GM18951 (cell line): ENCODE measurements around the gene MAP2K6.

Experiments used
- POLR2A ChIP-seq: IDR thresholded peaks from 4 replicates; pipeline ENCODE4 v1.6.1; 2011; ENCODE audit warnings: mild to moderate bottlenecking; ENCODE audit not compliant: insufficient read length, insufficient read depth; ENCODE audit errors: extremely low read depth
- in situ Hi-C: fragments of 300-500 bp; cut with MboI; formaldehyde crosslinking; loops from one replicate; pipeline ENCODE4 v1.12.0; 2022; ENCODE audit warnings: low sequenced_read_pairs, mixed read lengths, inconsistent platforms; ENCODE audit not compliant: unreplicated experiment

Gene MAP2K6

GRCh38 chr17:69414408-69415274 is at the start of gene MAP2K6:
TSS of gene MAP2K6 (plus strand) at chr17:69414697. CDS start at chr17:69414985, 288 bp downstream.
- in situ Hi-C loops = no loop called here
- TF ChIP-seq POLR2A = peak; percentile 40

GRCh38 chr17:69367298-69367697 is 47.2 kb upstream of the MAP2K6 start:
- no peak for TF ChIP-seq POLR2A
- in situ Hi-C loops = no loop called here

- in situ Hi-C loops = no loop called here
- TF ChIP-seq POLR2A = no peak
Observed at GRCh38 chr17:69373069-69373468, 41.4 kb upstream of the MAP2K6 start.

- in situ Hi-C loops = no loop called here
- TF ChIP-seq POLR2A = no peak
Observed at GRCh38 chr17:69375229-69375628, 39.3 kb upstream of the MAP2K6 start.

- in situ Hi-C loops = no loop called here
- no peak for TF ChIP-seq POLR2A
Observed at GRCh38 chr17:69388822-69389442, 25.6 kb upstream of the MAP2K6 start.

- in situ Hi-C loops = no loop called here
- TF ChIP-seq POLR2A = no peak
Observed at GRCh38 chr17:69390795-69391501, 23.5 kb upstream of the MAP2K6 start.

GRCh38 chr17:69401251-69401650 is 13.2 kb upstream of the MAP2K6 start:
- no peak for TF ChIP-seq POLR2A
- in situ Hi-C loops = no loop called here

- no peak for TF ChIP-seq POLR2A
- in situ Hi-C loops = no loop called here
Observed at GRCh38 chr17:69402052-69402451, 12.4 kb upstream of the MAP2K6 start.

- TF ChIP-seq POLR2A = no peak
- in situ Hi-C loops = no loop called here
Observed at GRCh38 chr17:69404399-69404798, 10.1 kb upstream of the MAP2K6 start.

- TF ChIP-seq POLR2A = no peak
- in situ Hi-C loops = no loop called here
Observed at GRCh38 chr17:69405096-69405495, 9.4 kb upstream of the MAP2K6 start.

GRCh38 chr17:69406941-69407340 is 7.6 kb upstream of the MAP2K6 start:
- in situ Hi-C loops = no loop called here
- no peak for TF ChIP-seq POLR2A

- no peak for TF ChIP-seq POLR2A
- in situ Hi-C loops = no loop called here
Observed at GRCh38 chr17:69407759-69408158, 6.7 kb upstream of the MAP2K6 start.

- in situ Hi-C loops = no loop called here
- TF ChIP-seq POLR2A = no peak
Observed at GRCh38 chr17:69410671-69411070, 3.8 kb upstream of the MAP2K6 start.

- TF ChIP-seq POLR2A = no peak
- in situ Hi-C loops = no loop called here
Observed at GRCh38 chr17:69411766-69412165, 2.7 kb upstream of the MAP2K6 start.

GRCh38 chr17:69412251-69412671 is 2.2 kb upstream of the MAP2K6 start:
- no peak for TF ChIP-seq POLR2A
- in situ Hi-C loops = no loop called here
